ENCODE measurements around the gene AMFR. TPM values are rescaled to one million over a fixed set of nuclear protein-coding genes. Genes with fewer than 3 reads are reported as not detected.

AMFR gene
- polyA plus RNA-seq, 3 donors = 28.3 to 68.1 (median 48.9) TPM

- Mint-ChIP-seq H3K27me3 (ENCODE audit: low read depth in 3 of 3) (peaks cover 0 to 2% (median 1%) of the 10 kb centered on the region in 3 donors), H3K27ac (peak overlapping the region in 4 of 7 donors; percentile 12 to 86 (median 30)), H3K36me3 (peaks cover 45 to 55% of the 10 kb centered on the region in 2 donors), H3K4me3 (no peak overlapping the region), H3K9me3 (no peaks in the 10 kb centered on the region), H3K4me1 (peaks cover 32% of the 10 kb centered on the region)
- Histone ChIP-seq H2AFZ (ENCODE audit: insufficient read depth, low read depth, low read length, poor library complexity, severe bottlenecking) (no peak overlapping the region), H3K27ac (ENCODE audit: low read depth in 1 of 2, low read length in 2 of 2) (no peak overlapping the region), H3K27me3 (ENCODE audit: control insufficient read depth in 2 of 2, insufficient read depth in 2 of 2, low read length in 2 of 2) (no peaks in the 10 kb centered on the region), H3K36me3 (replicated peaks in 1 of 2; ENCODE audit: control insufficient read depth in 1 of 2, insufficient read depth in 2 of 2, low read length in 2 of 2) (peaks cover 42 to 53% of the 10 kb centered on the region in 2 donors), H3K4me2 (replicated peaks; ENCODE audit: extremely low read depth, low read length, poor library complexity, severe bottlenecking) (no peak overlapping the region), H4K20me1 (ENCODE audit: insufficient read depth, low read length) (no peaks in the 10 kb centered on the region), H3K4me3 (replicated peaks in 1 of 3; ENCODE audit: low read depth in 2 of 3, low read length in 3 of 3) (no peak overlapping the region), H3K9ac (ENCODE audit: insufficient read depth, low read length, poor library complexity, severe bottlenecking) (no peak overlapping the region), H3K4me1 (ENCODE audit: control insufficient read depth in 1 of 2, insufficient read depth in 2 of 2, low read length in 2 of 2) (peaks cover 19 to 22% of the 10 kb centered on the region in 2 donors), H3K79me2 (ENCODE audit: insufficient read depth, low read length) (no peaks in the 10 kb centered on the region), H3K9me3 (replicated peaks in 1 of 2; ENCODE audit: control insufficient read depth in 1 of 2, insufficient read depth in 1 of 2, low read length in 2 of 2) (no peaks in the 10 kb centered on the region)
- no peak for DNase-seq
- TF ChIP-seq, protein P1, sequence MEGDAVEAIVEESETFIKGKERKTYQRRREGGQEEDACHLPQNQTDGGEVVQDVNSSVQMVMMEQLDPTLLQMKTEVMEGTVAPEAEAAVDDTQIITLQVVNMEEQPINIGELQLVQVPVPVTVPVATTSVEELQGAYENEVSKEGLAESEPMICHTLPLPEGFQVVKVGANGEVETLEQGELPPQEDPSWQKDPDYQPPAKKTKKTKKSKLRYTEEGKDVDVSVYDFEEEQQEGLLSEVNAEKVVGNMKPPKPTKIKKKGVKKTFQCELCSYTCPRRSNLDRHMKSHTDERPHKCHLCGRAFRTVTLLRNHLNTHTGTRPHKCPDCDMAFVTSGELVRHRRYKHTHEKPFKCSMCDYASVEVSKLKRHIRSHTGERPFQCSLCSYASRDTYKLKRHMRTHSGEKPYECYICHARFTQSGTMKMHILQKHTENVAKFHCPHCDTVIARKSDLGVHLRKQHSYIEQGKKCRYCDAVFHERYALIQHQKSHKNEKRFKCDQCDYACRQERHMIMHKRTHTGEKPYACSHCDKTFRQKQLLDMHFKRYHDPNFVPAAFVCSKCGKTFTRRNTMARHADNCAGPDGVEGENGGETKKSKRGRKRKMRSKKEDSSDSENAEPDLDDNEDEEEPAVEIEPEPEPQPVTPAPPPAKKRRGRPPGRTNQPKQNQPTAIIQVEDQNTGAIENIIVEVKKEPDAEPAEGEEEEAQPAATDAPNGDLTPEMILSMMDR (IDR thresholded peaks at IDR 0.05) = no peak
- 97% methylated on average over 12 of the region's 15 CpGs for WGBS (ENCODE audit: insufficient coverage)
- intact Hi-C loops (cut with micrococcal nuclease) = no loop called here
These were observed 65.0 kb downstream of the AMFR start for GRCh38 chr16:56360117-56361008.

- 67% methylated on average over 4 of the region's 13 CpGs for WGBS (ENCODE audit: insufficient coverage)
These were observed 67.5 kb downstream of the AMFR start for GRCh38 chr16:56357765-56358322.

More at GRCh38 chr16:56357765-56358322, 67.5 kb downstream of the AMFR start:
- intact Hi-C loops (cut with micrococcal nuclease) = no loop called here
- Mint-ChIP-seq H3K4me3 (peak overlapping the region; percentile 89 to 92), H3K4me1 (peaks cover 32% of the 10 kb centered on the region), H3K27me3 (ENCODE audit: low read depth in 3 of 3) (peaks cover 0 to 2% (median 1%) of the 10 kb centered on the region in 3 donors), H3K27ac (peak overlapping the region in 1 of 7 donors; percentile 21), H3K9me3 (no peaks in the 10 kb centered on the region), H3K36me3 (peaks cover 21 to 29% of the 10 kb centered on the region in 2 donors)
- TF ChIP-seq, protein P1 (IDR thresholded peaks at IDR 0.05) = no peak
- H3K27ac ChIP-seq (ENCODE audit: low read depth in 1 of 2, low read length in 2 of 2) = no peak overlapping the region
- peaks cover 19 to 22% of the 10 kb centered on the region in 2 donors for H3K4me1 ChIP-seq (ENCODE audit: control insufficient read depth in 1 of 2, insufficient read depth in 2 of 2, low read length in 2 of 2)
- no peak overlapping the region for H3K9ac ChIP-seq (ENCODE audit: insufficient read depth, low read length, poor library complexity, severe bottlenecking)
- H3K36me3 ChIP-seq (replicated peaks in 1 of 2; ENCODE audit: control insufficient read depth in 1 of 2, insufficient read depth in 2 of 2, low read length in 2 of 2) = peaks cover 18 to 28% of the 10 kb centered on the region in 2 donors
- H3K4me2 ChIP-seq (replicated peaks; ENCODE audit: extremely low read depth, low read length, poor library complexity, severe bottlenecking) = peak overlapping the region; percentile 80
- no peaks in the 10 kb centered on the region for H3K79me2 ChIP-seq (ENCODE audit: insufficient read depth, low read length)
- no peak overlapping the region for H2AFZ ChIP-seq (ENCODE audit: insufficient read depth, low read depth, low read length, poor library complexity, severe bottlenecking)
- no peaks in the 10 kb centered on the region for H3K27me3 ChIP-seq (ENCODE audit: control insufficient read depth in 2 of 2, insufficient read depth in 2 of 2, low read length in 2 of 2)
- DNase-seq = peak; percentile 8 to 27 (median 12)
- H4K20me1 ChIP-seq (ENCODE audit: insufficient read depth, low read length) = no peaks in the 10 kb centered on the region
- no peaks in the 10 kb centered on the region for H3K9me3 ChIP-seq (replicated peaks in 1 of 2; ENCODE audit: control insufficient read depth in 1 of 2, insufficient read depth in 1 of 2, low read length in 2 of 2)
- H3K4me3 ChIP-seq (replicated peaks in 1 of 3; ENCODE audit: low read depth in 2 of 3, low read length in 3 of 3) = peak overlapping the region in 1 of 3 experiments; percentile 81
